COLO668 (cell line): ENCODE measurements around the gene CCNI2.
"Not testable (repeated sequence)": the region's sequence is repeated elsewhere in the genome, so short reads cannot be mapped to it uniquely, and the experiment has no call there.

Source experiments
- DNase-seq: peaks from one replicate; lab custom pipeline; 2025; ENCODE audit not compliant: unreplicated experiment; lab: John Stamatoyannopoulos, UW

CCNI2 gene

GRCh38 chr5:132778856-132779255 is 31.6 kb downstream of the CCNI2 start:
- DNase-seq, result no peak

- DNase-seq, result no peak
These were observed 32.7 kb downstream of the CCNI2 start for GRCh38 chr5:132779961-132780360.

DNA sequence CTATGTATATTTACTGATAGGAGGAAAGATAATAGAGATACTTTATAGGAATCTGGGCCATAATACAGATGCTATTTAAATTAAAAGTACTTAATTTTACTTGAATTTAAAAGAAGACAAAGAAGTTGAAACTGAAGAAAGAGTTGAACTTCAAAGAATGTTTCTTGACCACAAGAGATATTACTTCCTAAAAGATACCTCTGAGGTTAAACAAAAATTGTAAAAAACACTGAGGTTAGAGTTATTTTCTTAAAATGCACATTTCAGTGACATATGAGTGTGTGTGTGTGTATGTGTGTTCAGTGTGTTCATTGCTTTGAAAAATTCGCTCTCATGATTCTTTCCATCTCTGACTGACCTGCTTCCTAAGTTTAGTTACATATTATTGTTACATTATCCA is 33.4 kb downstream of the CCNI2 start:
- no peak for DNase-seq

DNA sequence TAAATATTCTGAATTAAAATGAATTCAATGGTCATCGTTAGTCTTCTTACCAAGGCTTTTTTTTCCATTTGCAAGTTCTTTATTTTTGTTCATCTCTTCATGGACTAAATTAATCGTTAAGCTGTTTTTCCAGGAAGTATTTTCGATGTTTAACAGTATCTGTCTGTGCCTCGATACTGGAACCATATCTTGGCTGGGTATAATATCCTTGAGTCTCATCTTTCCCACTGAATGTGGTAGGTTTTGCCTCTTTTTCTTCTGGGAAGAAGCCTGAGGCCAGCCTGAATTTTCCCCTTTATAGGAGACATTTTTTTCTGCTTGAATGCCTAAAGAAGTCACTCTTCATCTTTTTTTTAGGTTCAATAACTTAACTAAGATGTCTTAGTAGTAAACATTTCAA is 33.8 kb downstream of the CCNI2 start:
- no peak for DNase-seq

- DNase-seq, result no peak
These were observed 34.9 kb downstream of the CCNI2 start for GRCh38 chr5:132782101-132782500.

- no peak for DNase-seq
These were observed 38.1 kb downstream of the CCNI2 start for GRCh38 chr5:132785365-132785764.

DNA sequence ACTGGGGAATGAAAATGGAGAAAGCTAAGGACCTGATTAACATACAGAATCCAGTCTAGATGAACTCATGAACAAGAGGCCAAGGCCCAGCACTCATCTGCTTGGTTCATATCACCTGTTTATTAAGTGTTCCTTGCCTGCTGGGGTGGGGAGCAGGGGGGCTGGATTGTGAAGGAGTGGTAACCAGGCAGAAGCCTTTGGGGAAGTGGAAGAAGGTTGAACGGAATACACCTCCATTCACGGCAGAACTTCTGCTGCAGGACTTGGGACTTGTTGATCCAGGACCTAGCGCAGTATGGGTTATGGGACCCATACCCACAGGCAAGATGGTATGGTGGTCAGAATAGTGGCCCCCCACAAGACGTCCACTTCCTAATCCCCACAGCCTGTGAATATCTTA is 38.6 kb downstream of the CCNI2 start:
- DNase-seq, result no peak

GRCh38 chr5:132787076-132787475 is 39.9 kb downstream of the CCNI2 start:
- no peak for DNase-seq

GRCh38 chr5:132788508-132788907 is 41.3 kb downstream of the CCNI2 start:
- DNase-seq, result no peak

DNA sequence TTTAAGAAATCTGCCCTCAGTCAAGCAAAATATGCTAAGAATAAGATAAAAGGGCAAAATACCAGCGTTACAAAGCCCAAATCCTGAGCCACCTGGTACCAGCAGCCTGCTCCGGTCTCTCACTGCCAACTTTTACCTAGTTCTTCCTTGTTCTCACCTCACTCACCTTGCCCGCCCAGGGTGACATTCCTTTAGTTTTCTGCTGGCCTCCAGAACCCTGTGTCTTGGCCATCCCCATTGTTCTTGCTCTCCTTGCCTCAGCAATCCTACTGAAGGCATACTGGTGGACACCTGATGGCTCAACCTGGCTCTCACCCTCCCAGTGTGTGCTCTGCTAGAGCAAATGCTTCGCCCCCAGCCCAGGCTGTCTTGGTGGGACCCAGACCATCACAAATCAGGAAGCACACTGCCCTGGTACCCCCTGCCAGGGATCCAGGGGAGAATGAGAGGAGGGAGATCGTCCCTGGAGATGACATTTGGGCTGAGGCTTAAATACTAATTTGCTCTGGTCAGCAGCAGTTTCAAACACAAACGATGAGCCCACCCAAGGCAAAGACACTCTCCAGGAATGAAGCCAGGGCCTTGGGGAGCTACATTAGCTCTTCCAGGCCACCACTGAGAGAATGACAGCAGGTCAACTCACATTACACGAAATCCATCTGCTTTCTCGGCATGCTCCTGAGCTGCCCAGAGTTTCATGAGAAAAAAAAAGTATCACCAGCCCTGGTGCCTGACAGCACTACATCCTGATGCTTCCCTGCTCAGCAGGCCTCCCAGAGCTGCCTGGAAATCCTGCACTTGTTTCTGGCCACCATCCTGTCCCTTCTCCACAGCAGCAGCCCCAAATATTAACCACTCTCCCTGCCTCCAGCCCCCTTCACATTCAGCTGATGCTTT is 42.0 kb downstream of the CCNI2 start:
- no peak for DNase-seq

DNA sequence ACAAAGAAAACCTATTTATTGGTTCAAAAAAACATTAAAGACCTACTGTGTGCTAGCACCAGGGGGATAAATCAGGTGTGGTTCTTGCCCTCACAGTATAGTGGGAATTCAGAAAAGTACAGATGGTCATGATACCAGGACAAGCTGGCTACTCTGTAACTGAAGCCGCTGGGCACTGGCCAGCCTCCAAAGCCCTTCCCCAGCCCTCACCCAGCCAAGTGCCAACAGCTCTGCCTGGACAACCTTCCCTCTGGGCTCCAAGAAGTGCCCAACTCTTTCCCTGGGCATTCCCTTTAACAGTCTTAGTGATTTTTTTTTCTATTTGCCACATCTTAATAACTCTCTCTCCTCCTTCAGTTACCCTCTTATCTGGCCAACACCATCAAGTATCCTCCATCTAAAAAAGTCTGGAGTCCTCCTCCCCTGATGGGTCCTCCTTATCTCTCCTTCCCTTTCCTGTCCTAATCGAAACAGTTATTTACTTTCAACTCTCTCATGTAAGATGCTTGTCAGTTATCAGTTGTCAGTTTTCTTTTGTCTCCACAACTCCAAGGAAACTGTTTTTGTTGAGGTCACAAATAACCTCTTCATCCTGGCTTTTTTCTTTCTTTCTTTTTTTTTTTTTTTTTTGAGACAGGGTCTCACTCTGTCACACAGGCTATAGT is 43.1 kb downstream of the CCNI2 start:
- DNase-seq, result no peak

- DNase-seq, result no peak
These were observed 43.8 kb downstream of the CCNI2 start for GRCh38 chr5:132791026-132791425.

DNA sequence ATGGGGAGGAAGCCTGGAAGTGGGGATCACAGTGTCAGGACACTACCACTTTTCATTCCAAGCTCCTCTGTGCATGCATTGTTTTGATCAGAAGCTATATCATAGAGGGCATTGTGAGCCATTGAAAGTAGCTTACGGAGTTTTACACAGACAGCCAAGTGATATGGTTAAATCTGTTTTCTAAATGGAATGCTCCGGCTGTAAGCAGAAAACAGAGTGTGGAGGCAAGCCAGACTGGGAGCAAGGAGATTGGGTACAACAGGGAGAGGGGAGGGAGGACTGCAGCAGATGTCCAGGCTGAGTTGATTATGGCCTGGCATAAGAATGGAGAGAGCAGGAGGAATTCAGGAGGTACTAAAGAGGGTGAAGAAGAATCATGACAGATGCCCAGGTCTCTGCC is 50.4 kb downstream of the CCNI2 start:
- DNase-seq, result no peak

GRCh38 chr5:132799392-132799791 is 52.2 kb downstream of the CCNI2 start:
- no peak for DNase-seq

GRCh38 chr5:132800545-132800944 is 53.3 kb downstream of the CCNI2 start:
- no peak for DNase-seq

- DNase-seq, result no peak
These were observed 54.9 kb downstream of the CCNI2 start for GRCh38 chr5:132802044-132802684.

GRCh38 chr5:132802685-132803066 is 55.5 kb downstream of the CCNI2 start:
- not testable (repeated sequence) for DNase-seq
